Kasumi-1 (cell line): Measurements from ENCODE around the gene EAF2.
"Not testable (repeated sequence)": the region's sequence is repeated elsewhere in the genome, so short reads cannot be mapped to it uniquely, and the experiment has no call there.

Source experiments
- DNase-seq, 2 experiments: peaks; one replicate each; lab custom pipeline; 2025; lab: John Stamatoyannopoulos, UW

EAF2 gene

DNA sequence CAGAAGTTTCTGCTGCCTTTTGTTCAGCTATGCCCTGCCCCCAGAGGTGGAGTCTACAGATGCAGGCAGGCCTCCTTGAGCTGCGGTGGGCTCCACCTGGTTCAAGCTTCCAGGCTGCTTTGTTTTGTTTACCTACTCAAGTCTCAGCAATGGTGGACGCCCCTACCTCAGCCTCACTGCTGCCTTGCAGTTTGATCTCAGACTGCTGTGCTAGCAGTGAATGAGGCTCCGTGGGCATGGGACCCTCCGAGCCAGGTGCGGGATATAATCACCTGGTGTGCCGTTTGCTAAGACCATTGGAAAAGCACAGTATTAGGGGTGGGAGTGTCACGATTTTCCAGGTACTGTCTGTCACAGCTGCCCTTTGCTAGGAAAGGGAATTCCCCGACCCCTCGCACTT lies 28.2 kb downstream of the EAF2 start:
- DNase-seq, result not testable (repeated sequence)

DNA sequence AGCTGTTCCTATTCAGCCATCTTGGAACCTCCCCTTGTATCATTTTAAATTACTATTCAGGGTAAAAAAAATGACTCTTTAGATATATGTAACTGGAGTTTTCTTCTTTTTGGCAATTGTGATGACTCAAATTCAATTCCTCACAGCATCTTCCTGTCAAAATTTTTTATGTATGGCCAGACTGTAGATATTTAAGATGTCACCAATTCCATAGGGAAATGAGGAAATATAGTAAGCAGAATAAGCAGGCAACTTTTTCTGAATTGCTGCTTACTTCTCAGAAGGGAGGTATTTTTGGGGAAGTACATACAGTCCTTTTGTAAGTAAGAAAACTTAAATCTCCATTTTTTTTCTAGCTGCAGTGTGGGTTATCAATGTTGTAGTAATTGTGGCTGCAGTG lies 28.8 kb downstream of the EAF2 start:
- DNase-seq, result peak in 1 of 2 experiments; percentile 31

GRCh38 chr3:121869736-121870135 lies 34.7 kb downstream of the EAF2 start:
- peak; percentile 87 to 89 for DNase-seq

GRCh38 chr3:121870717-121871116 lies 35.7 kb downstream of the EAF2 start:
- peak in 1 of 2 experiments; percentile 27 for DNase-seq

DNA sequence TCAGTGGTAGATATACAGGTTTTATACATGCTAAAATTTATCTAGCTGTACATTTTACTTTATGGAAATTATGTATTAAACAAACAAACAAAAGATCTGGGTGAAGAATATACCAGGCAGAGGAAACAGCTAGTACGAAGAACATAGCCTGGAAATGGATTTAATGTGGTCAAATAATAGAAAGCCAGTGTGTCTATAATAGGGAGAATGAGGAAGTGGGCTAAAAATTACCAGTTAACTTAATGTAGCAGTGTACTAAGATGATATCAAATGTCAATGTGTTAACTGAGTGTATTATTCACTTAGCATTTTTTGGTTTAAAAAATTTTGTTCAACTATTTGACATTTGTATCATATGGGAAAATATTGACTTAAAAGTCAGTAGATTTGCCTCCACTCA lies 36.4 kb downstream of the EAF2 start:
- DNase-seq, result peak; percentile 89 to 96

GRCh38 chr3:121878411-121878810 lies 43.4 kb downstream of the EAF2 start:
- no peak for DNase-seq

GRCh38 chr3:121883507-121883906 lies 48.5 kb downstream of the EAF2 start:
- DNase-seq, result peak; percentile 24 to 55

GRCh38 chr3:121885386-121885785 lies 50.4 kb downstream of the EAF2 start:
- DNase-seq, result no peak

- peak; percentile 19 to 22 for DNase-seq
Observed at GRCh38 chr3:121894301-121894990, 59.4 kb downstream of the EAF2 start, which contains the start of gene SLC15A2. SLC15A2 (plus strand) TSS chr3:121894401; CDS start chr3:121894477, 76 bp downstream.

DNA sequence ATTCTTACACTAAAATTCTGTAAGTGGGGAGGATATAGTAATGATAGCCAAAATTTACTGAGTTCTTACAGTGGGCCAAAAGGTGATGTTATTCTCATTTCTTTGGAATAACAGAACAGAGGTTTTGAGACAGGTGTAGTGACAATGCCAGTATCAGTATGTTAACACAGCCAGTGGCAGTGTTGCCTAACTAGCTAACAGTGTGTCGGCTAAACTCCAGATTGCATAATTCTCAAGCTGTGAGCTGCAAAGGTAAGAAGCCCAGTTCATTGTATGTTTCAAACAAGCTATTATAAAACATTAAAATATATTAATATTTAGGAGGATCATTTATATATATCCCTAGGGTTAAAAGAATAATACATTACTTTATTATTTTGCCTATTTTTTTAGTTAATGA lies 60.1 kb downstream of the EAF2 start:
- no peak for DNase-seq

DNA sequence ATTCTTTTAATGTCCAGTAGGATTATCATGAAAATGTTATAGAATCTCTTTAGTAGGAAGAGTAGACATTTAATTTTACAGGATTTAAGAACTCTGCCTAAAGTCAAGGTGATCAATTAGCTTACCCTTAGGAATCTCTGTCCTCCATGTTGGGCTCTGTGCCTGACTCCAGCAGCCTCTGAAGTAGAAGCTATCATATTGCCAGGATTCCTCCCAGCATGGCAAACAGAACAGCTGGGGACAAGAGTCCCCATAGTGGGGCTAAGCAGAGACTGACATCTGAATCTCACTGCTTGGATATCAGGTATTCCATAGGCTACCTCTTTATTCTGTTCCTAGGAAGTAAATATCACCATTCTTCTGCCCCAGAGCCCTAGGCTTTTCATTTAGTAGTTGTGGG lies 60.7 kb downstream of the EAF2 start:
- DNase-seq, result no peak

- DNase-seq, result no peak
Observed at GRCh38 chr3:121896823-121897222, 61.8 kb downstream of the EAF2 start.

GRCh38 chr3:121897296-121897695 lies 62.3 kb downstream of the EAF2 start:
- DNase-seq, result no peak

DNA sequence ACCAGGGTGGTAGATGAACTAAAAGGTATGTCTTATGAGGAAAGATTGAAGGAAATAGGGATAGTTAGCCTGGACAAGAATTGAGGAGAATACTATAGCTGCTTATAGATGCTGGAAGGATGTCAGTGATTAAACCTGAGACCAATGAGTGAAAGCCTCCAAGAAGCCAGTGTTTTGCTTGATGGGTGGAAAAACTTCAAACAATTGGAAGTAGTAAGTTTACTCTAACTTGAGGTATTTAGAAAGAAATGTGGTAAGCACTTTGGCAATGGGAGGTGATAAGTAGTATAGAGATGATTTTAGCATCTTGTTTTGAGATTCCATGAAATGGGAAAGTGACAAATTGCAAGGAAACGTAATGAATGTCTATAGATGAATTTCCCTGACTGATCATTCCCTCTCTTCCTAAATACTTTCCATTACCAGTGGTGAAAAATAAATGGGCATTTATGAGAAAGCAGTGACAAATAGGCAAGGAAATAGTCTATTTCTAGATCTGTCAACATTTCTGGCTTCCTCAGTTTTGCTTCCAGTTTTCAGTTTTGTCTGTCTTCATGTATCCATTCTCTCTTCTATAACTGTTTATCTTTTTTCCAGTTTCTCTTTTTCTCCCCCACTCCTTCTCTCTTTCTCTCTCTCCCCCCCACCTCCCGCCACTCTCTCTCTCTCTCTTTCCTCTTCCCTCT lies 78.4 kb downstream of the EAF2 start:
- no peak for DNase-seq

GRCh38 chr3:121914081-121914998 lies 79.3 kb downstream of the EAF2 start:
- no peak for DNase-seq

DNA sequence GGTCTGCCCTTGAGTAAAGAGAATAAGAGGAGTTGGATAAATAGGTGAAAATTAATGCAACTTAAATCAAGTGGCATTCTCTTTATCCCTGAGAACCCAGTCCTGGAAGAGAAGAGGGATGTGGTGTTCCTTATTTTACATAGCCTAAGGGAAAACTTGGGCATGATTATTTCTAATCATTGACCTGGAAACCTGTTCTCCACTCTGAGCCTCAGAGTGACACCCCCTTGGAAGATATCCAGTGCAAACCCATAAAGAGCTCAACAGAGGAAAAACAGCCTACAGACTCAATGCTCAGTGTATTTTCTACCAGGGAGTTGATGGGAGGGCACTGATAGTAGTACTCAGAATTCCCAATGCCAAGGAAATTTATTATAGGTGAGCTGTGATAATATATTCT lies 81.2 kb downstream of the EAF2 start:
- no peak for DNase-seq

DNA sequence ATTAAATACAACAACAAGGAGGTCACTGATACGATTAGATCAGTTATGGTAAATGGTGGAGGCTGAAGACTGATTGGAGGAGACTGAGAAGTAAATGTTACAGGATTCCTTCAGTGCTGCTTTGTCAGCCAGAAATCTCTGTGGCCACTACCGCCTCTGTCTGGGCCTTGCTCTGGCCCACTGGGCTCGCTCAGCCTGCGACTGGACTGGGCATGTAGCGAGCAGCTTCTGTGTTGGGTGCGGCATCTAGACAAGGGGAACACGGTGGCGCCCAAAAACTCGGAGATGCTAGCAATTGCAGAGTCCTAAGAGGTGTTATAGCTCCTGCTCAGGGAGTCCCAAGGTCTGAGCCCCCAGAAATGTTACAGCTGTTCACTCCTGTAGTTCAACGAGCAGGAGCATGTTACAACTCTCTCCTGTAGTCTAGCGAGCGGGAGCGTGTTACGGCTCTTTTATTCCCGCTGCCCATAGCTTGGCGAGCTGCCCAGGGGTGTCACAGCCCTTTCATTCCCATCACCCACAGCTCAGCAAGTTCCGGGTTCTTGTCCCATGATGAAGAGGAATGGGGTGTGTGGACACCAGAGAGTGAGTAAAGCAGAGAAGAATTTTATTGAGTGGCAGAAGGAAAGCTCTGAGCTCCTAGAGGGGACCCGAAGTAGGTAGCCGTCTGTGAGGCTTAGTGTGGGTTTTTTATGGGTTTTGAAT lies 83.9 kb downstream of the EAF2 start:
- no peak for DNase-seq

DNA sequence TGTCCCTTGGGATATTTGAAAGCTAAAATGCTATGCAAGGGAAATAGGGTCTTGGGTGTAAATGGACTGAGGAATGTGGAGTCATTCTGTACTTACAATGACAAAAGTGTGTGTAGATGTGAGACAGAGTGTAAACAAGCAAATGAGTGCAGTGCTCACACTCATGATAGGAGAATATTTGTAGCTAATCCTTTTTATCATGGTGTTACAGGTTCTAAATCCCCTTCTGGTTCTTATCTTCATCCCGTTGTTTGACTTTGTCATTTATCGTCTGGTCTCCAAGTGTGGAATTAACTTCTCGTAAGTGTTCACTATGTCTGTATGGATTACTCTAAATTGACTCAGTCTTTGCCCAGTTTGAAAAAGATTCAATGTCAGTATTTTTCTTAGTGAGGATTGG lies 89.7 kb downstream of the EAF2 start:
- DNase-seq, result no peak

DNA sequence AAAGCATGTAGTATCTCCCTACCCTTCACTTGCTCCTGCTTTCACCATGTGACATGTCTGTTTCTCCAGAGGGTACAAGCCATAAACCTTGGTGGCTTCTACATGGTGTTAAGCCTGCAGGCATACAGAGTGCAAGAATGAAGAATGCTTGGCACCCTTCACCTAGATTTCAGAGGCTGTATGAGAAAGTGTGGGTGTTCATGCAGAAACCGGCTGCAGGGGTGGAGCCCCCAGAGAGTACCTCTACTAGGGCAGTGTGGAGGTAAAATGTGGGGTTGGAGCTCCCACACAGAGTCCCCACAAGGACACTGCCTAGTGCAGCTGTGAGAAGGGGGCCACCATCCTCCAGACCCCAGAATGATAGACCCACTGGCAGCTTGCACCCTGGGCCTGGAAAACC lies 91.4 kb downstream of the EAF2 start:
- DNase-seq, result no peak
